ENCODE results near the gene HOXC10. TPM values are rescaled to one million over a fixed set of nuclear protein-coding genes. Genes with fewer than 3 reads are reported as not detected.

The HOXC10 gene
- total and polyA plus RNA-seq, 2 donors (not counting 1 experiment from before 2014, with no cell fraction given): not detected

DNA sequence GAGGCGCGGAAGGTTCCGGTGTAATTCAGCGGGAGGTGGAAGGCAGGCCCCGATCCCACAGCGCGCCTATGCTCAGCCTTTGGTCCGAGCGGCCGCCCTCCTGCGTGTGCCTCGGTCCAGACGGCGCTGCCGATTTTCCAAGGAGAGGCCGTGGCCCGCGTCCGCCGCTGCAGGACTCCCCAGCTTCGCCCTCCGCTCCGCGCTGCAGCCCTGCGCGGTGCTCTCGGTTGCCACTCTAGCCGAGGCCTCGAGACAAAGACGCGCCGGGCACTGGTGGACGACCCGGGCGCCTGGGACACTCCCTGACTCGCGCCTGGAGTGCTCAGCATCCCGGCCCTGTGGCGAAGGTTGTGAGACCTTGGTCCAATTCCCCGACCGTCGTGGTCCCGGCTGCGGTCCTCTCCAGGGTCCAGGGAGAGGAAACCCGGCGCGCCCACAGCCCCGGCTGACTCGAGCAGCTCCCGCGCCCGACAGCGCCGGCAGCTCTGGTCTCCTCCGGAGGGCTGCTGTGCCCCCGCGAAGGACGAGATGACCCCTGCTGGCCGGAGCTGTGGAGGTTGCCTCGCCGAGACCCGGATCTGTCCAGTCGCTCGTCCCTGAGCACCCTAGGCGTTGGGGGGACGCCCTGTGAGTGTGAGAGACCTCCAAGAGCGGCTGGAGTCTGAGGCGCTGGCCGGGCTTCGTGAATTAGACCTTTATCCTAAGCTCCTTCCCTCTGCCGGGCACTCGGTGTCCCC lies 23.8 kb upstream of the HOXC10 start:
- no peaks in the 10 kb centered on the region for H3K79me2 ChIP-seq (ENCODE audit: control insufficient read depth, insufficient read depth, low read length)
- H3K4me2 ChIP-seq (replicated peaks; ENCODE audit: low read depth, low read length, poor library complexity, severe bottlenecking): no peak overlapping the region
- H3K9me3 Mint-ChIP-seq (ENCODE audit: insufficient read depth): no peaks in the 10 kb centered on the region
- no peak overlapping the region for H3K9ac ChIP-seq (ENCODE audit: low read length)
- no peak overlapping the region for H2AFZ ChIP-seq (ENCODE audit: insufficient read depth, low read depth, low read length, poor library complexity, severe bottlenecking)
- TF ChIP-seq CTCF (IDR thresholded peaks at IDR 0.05) (no peak), EZH2 (IDR thresholded peaks at IDR 0.05; ENCODE audit: borderline replicate concordance, insufficient read depth, low read depth, low read length, poor library complexity, severe bottlenecking) (peak; percentile 37)
- no peak overlapping the region for H3K4me3 ChIP-seq (ENCODE audit: control extremely low read depth in 1 of 5, extremely low read depth in 1 of 5, insufficient read depth in 1 of 5, low read depth in 2 of 5, low read length in 4 of 5)
- peaks cover 1 to 75% (median 3%) of the 10 kb centered on the region in 3 donors for H3K9me3 ChIP-seq (ENCODE audit: control extremely low read depth in 1 of 3, control insufficient read depth in 2 of 3, insufficient read depth in 1 of 3, low read length in 2 of 3)
- no peak overlapping the region for H3K27ac ChIP-seq (ENCODE audit: low read length in 2 of 2)
- 8% methylated on average over 72 of the region's 72 CpGs for WGBS (ENCODE audit: insufficient coverage)
- H3K4me1 Mint-ChIP-seq: peaks cover 23% of the 10 kb centered on the region
- intact Hi-C loops (cut with micrococcal nuclease): no loop called here
- H3K4me1 ChIP-seq (ENCODE audit: control insufficient read depth in 2 of 2, insufficient read depth in 2 of 2, low read length in 2 of 2): peaks cover 27 to 47% of the 10 kb centered on the region in 2 donors
- peaks cover 89% of the 10 kb centered on the region for H3K27me3 Mint-ChIP-seq
- no peak overlapping the region for H3K27ac Mint-ChIP-seq
- no peaks in the 10 kb centered on the region for H3K36me3 ChIP-seq (replicated peaks in 1 of 2; ENCODE audit: control extremely low read depth in 1 of 2, control insufficient read depth in 1 of 2, extremely low read depth in 1 of 2, insufficient read depth in 2 of 2, low read length in 1 of 2)
- peaks cover 1 to 99% (median 90%) of the 10 kb centered on the region in 4 experiments for H3K27me3 ChIP-seq (replicated peaks in 1 of 4; ENCODE audit: control extremely low read depth in 1 of 4, control insufficient read depth in 3 of 4, insufficient read depth in 4 of 4, low read length in 3 of 4)
- DNase-seq (peak; percentile 34), ATAC-seq (ENCODE audit: low read depth) (no peak)
- ChIA-PET CTCF (interaction anchor here (0.9 to 1.1 kb wide), 3 partner anchors 29 to 69 kb away, joined by 3 read pairs; no protein-coding TSS in a partner anchor), POLR2A (no interaction called here)
- no peak overlapping the region for H3K4me3 Mint-ChIP-seq
- no peaks in the 10 kb centered on the region for H4K20me1 ChIP-seq (ENCODE audit: control insufficient read depth, insufficient read depth, low read length, poor library complexity, severe bottlenecking)

DNA sequence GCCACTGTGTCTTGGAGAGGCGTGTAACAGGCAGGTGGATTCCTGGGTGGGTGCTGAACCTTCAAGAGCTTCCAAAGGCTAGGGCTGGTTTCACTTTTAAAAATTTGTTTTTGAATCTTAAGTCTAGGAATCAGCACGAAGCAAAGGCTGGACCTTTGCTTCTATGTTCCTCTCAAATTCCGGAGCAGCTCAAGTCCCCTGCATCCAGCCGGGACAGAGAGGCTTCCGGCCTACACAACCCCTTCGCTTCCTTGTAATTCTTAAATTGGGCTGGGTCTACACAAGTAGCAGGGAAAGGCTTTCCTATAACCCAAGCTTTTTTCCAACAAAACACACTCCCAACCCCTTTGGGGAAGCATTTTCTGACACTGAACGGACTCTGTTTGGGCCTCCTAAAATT lies 21.9 kb upstream of the HOXC10 start:
- TF ChIP-seq EZH2 (IDR thresholded peaks at IDR 0.05; ENCODE audit: borderline replicate concordance, insufficient read depth, low read depth, low read length, poor library complexity, severe bottlenecking) (peak; percentile 17), CTCF (IDR thresholded peaks at IDR 0.05) (no peak)
- Histone ChIP-seq H3K4me3 (ENCODE audit: control extremely low read depth in 1 of 5, extremely low read depth in 1 of 5, insufficient read depth in 1 of 5, low read depth in 2 of 5, low read length in 4 of 5) (no peak overlapping the region), H3K27me3 (replicated peaks in 1 of 4; ENCODE audit: control extremely low read depth in 1 of 4, control insufficient read depth in 3 of 4, insufficient read depth in 4 of 4, low read length in 3 of 4) (peaks cover 1 to 99% (median 90%) of the 10 kb centered on the region in 4 experiments), H3K9me3 (ENCODE audit: control extremely low read depth in 1 of 3, control insufficient read depth in 2 of 3, insufficient read depth in 1 of 3, low read length in 2 of 3) (peaks cover 1 to 69% (median 3%) of the 10 kb centered on the region in 3 donors), H2AFZ (ENCODE audit: insufficient read depth, low read depth, low read length, poor library complexity, severe bottlenecking) (no peak overlapping the region), H3K4me1 (ENCODE audit: control insufficient read depth in 2 of 2, insufficient read depth in 2 of 2, low read length in 2 of 2) (peaks cover 28 to 49% of the 10 kb centered on the region in 2 donors), H3K36me3 (replicated peaks in 1 of 2; ENCODE audit: control extremely low read depth in 1 of 2, control insufficient read depth in 1 of 2, extremely low read depth in 1 of 2, insufficient read depth in 2 of 2, low read length in 1 of 2) (no peaks in the 10 kb centered on the region), H3K27ac (ENCODE audit: low read length in 2 of 2) (no peak overlapping the region), H4K20me1 (ENCODE audit: control insufficient read depth, insufficient read depth, low read length, poor library complexity, severe bottlenecking) (no peaks in the 10 kb centered on the region), H3K9ac (ENCODE audit: low read length) (no peak overlapping the region), H3K4me2 (replicated peaks; ENCODE audit: low read depth, low read length, poor library complexity, severe bottlenecking) (no peak overlapping the region), H3K79me2 (ENCODE audit: control insufficient read depth, insufficient read depth, low read length) (no peaks in the 10 kb centered on the region)
- CTCF ChIA-PET: no interaction called here
- ATAC-seq (ENCODE audit: low read depth) (no peak), DNase-seq (no peak)
- Mint-ChIP-seq H3K9me3 (ENCODE audit: insufficient read depth) (no peaks in the 10 kb centered on the region), H3K27me3 (peaks cover 90% of the 10 kb centered on the region), H3K4me3 (no peak overlapping the region), H3K27ac (no peak overlapping the region), H3K4me1 (peaks cover 23% of the 10 kb centered on the region)
- WGBS (ENCODE audit: insufficient coverage): 27% methylated on average over 5 of the region's 7 CpGs
- POLR2A ChIA-PET: no interaction called here
- intact Hi-C loops (cut with micrococcal nuclease): no loop called here
